ENCODE results near the gene TARS3.

GRCh38 chr15:101723171-101723873 lies 951 bp downstream of the TARS3 start:
- TF ChIP-seq EZH2 (IDR thresholded peaks at IDR 0.05) (no peak), POLR2AphosphoS5 (IDR thresholded peaks at IDR 0.05; ENCODE audit: borderline replicate concordance, low read depth, low read length) (no peak)

Data from SK-N-MC (cell line).